GM19328 (cell line): Measurements from ENCODE around the gene SLC6A13.
"Not testable (repeated sequence)": the region's sequence is repeated elsewhere in the genome, so short reads cannot be mapped to it uniquely, and the experiment has no call there.

ENCODE experiments used
- ATAC-seq: cut with Tn5 transposase; IDR thresholded peaks from one replicate; pipeline ENCODE4 v1.9.1; 2021; ENCODE audit warnings: mild to moderate bottlenecking, moderate library complexity; ENCODE audit not compliant: unreplicated experiment

SLC6A13 gene

DNA sequence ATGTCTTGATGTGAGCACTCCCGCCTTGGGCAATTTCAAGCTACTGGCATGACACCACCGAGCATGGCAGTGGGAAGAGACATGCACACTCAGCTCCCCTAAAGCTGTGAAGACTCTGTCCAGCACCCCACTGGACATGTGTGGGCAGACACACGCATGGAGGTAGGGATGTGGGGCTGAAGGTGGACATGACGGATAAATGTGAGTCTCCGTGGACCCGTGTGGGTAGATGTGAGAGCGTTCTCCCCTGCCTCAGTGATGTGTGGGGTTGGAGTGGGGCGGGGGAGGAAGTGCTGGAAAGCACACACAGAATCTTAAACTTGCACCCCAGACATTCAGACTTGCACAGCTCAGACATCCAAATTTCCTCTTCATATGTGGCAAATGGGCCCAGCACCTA, 61.3 kb downstream of the SLC6A13 start:
- no peak for ATAC-seq

DNA sequence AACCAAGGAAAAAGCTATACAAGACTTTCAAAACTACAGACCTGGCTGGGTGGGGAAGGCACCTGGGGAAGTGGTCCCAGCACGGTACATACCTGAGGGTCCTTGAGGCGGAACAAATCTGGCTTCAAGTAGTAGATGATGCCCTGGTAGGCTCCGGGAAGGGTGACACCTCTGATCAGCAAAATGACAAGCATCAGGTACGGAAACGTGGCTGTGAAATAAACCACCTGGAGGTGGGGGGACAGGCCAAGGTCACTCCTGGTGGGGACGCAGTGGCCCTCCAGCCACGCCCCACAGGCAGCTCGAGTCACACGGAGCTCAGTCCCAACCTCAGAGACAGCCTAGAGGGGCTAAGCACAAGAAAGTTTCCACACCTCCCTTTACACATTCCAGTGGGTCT, 63.9 kb downstream of the SLC6A13 start:
- no peak for ATAC-seq

DNA sequence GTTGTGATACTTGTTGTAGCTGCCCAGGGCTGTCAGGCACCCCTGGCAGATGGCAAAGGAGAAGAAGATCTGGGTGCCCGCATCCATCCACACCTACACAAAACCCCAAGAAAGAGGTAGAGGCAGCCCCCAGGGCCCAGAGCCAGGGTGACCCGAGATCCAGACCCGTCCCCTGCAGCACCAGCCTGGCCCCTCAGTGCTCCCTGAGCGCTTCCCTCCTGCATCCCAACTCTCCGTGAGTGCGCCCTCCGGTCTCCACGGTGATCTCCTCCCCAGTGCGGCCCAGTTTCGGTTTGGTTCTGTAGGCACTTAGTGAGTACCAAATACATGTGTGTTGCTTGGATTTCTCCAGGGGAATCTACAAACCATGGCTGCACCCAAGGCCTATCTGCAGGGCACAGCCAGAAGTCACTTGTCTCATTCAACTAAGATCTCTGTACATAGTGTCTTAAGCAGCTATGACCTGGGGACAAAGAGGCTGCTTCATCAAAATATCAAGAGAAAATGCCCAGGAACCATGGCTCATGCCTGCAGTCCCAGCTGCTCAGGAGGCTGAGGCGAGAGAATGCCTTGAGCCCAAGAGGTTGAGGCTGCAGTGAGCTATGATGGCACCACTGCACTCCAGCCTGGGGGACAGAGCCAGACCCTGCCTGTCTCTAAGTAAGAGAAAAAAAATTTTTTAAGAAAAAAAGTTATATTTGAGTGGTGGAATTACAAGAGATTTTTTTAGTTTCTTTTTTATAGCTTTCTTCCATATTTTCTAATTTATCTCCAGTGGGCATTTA, 64.5 kb downstream of the SLC6A13 start:
- ATAC-seq: no peak

DNA sequence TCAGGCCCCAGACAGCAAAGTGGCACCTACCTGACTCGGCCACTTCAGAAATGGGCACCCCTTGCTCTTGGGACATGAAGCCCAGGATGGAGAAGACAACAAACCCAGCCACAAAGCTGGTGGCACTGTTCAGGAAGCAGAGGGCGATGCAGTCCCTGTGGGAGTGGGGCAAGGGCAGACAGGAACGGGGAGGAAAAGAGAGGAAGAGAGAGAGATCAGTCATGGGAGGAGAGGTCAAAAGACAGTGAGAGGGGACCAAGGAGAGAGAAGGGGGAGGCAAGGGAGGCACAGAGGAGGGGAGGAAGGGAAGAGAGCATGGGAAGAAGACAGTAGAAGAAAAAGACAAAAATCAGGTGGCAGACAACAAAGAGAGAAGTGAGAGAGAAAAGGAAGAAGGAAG, 65.3 kb downstream of the SLC6A13 start:
- no peak for ATAC-seq

DNA sequence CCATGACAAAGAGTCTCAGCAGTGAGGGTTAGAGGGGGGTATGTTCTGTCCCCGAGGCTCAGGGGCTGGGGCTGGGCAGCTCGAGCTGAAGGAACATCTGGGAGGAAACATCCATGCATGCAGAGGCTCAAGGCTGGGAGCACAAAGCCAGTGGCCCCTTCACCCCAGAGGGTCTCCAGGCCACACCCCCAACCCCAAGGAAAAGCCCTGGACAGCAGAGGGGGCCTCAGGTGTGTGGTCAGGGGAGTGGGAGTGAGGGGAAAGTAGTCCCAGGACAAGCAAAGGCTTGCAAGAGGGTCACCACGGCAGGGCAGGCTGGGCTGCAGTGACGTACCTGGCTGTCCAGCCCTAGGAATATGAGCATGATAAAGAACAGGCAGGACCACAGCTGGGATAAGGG, 66.2 kb downstream of the SLC6A13 start:
- no peak for ATAC-seq

DNA sequence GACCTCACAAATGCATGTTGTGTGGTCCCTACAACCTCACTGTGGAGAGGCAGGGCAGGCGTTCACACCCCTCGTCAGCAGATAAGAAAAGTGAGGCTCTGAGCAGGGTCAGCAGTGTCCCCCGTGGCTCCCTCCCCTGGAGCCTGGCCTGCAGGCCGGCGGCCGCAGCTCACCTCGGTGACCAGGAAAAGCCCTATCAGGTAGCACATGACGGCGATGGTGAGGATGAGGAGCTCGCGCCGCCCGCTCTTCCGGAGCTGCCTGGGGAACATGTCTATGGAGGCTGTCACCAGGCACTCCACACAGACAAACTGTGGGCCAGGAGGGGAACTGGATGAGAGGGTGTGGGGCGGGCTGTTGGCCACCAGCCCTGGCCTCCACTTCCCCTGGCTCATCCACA, 66.7 kb downstream of the SLC6A13 start:
- ATAC-seq: no peak

DNA sequence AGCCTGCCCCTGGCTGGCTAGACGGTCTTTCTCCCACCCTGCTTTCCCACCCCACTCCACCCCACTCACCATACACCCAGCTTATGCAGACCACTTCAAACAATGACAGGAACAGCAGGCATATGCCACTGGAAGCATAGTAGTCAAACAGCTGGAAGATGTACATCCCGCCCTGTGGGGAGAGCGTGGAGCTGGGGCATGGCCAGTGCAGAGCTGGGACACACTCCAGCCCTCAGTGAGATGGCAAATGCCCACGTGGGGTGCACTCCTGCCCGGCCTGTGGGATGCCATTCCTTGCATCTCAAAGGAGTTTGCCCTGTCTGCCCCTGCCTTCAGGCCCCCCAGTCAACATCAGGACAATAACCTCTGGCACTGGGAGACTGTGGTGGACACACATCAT, 67.5 kb downstream of the SLC6A13 start:
- ATAC-seq: no peak

DNA sequence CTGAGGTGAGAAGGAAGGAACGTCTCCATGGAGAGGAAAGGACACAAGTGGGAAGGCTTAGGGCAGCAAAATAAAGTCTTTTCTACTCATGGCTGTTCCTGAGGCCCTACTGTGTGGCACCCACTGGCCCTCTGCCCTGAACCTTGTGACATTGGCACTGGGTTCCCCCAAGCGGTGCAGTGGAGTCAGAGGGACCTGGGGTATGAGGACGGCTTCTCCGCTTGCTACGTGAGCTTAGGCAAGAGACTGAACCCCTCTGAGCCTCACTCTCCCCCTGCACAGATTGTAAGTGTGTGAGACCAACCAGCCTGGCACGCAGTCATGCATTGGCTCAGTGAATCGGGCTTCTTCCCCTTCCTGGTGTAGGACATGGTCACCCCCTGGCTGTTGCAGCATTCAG, 68.4 kb downstream of the SLC6A13 start:
- ATAC-seq: no peak

DNA sequence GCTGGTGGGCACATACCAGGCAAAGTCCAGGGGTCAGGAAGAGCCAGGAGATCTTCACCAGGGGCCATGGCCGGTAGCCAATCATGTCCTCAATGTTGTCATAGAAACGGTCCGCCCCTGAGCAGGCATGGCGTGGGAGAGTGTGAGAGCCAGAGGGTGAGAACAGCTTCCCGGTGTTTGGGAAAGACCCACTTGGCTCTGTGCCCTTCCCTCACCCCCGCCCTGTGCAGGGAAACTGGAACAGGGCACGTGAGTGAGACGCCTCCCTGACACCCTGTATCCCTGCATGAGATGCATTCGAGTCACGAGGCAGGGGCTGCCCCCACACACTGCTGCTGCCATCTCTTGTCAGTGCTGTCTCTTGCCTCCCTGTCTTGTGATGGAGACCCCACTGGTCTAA, 69.4 kb downstream of the SLC6A13 start:
- no peak for ATAC-seq

DNA sequence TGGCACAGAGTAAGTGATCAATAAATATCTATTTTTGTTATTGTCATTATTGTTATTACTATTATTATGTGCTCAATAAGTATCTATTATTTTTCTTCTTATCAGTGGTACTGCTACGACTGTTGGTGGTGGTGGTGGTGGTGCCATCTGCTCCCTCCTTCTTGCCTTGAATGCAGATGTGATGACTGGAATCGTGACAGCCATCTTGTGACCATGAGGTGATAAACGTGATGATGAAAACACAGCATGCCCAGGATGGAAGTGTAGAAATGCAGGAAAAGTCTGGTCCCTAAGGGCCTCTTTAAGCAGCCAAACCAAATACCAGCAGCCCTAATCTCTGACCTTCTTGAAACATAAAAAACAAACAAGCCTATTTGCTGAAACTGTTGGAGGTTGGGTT, 71.1 kb downstream of the SLC6A13 start:
- no peak for ATAC-seq

DNA sequence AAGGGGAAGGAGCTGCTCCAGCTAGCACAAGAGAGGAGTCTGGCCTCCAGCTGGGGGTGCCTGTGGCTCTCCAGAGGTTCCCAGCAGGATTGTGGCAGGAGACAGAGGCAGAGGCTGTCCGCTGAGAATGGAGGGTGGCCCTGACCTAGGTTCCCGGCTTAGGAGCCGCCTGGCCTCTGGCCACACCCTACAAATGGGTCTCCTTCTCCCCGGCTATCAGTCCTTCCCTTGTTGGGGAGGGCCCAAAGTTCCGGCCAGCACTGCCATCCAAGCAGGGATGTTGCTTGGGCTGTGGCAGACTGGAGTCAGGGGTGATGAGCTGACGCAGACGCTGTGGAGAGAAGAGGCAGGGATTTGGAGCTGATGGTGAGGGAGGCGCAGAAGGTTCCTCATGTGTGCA, 71.8 kb downstream of the SLC6A13 start:
- ATAC-seq: no peak

DNA sequence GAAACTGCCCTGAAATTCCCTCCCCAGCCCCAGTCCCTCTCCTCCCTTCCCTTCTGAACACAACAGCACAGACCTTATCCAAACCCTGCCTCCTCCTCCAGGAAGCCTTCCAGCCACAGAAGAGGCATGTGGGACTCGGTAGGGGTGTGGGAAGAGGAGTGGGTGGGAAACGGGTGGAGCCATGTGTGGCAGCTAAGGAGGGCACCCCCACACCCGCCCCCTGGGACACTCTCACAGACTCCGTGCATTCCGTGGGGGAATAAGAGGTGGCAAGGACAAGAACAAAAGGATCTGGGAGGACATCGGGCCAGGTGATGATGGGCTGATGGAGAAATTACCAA, 73.0 kb downstream of the SLC6A13 start:
- ATAC-seq: no peak

DNA sequence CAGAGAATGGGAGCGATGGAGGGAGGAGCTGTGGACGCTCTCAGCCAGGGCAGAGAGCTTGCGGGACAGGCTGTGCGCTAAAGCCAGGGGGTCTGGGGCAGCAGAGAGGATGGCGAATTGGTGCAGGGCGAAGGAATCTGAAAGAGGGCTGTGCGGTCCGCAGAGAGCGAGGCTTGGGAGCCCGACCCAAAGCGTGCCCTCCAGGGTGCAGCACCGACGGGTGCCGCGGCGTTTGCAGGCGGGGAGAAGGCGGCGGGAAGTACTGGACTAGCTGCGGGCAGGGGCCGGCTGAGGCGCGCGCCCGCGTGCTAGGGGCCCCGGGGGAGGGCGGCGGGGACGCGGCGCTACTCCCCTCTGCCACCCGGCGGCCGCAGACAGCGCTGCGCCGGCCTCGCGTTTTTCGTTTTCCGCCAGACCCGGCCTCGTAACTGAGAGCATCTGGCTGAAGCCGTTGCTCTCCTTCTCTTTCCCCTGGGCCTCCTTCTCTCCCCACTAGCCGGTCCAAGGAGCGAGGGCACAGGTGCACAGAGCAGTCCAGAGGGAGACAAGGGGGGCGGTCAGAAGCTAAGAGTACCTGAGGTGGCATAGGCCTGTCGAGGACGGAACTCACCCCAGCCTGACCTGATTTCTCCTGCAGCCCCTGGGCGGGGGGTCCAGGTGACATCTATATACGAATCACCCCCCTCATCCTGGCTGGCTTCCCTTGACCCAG, 73.6 kb downstream of the SLC6A13 start:
- ATAC-seq: no peak

DNA sequence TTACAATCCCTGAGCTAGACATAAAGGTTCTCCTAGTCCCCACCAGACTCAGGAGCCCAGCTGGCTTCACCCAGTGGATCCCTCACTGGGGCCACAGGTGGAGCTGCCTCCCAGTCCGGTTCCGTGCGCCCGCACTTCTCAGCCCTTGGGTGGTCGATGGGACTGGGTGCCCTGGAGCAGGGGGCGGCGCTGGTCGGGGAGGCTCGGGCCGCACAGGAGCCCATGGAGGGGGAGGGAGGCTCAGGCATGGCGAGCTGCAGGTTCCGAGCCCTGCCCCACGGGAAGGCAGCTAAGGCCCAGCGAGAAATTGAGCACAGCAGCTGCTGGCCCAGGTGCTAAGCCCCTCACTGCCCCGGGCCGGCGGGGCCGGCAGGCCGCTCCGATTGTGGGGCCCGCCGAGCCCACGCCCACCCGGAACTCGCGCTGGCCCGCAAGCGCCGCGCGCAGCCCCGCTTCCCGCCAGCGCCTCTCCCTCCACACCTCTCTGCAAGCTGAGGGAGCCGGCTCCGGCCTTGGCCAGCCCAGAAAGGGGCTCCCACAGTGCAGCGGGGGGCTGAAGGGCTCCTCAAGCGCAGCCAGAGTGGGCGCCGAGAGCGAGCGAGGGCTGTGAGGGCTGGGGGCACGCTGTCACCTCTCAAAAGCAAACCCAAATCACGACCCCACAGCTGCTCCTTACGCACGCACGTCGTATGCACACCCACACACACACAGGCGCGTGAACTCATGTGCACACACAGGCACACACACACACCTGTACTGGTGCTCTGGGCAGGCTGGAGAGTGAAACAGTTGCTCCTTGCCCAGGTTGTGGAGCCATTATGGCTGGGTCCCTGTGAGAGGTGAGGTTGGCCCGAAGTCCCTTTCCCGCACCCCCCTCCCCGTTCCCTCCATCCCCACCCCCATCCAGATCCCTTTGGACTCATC, 74.4 kb downstream of the SLC6A13 start:
- not testable (repeated sequence) for ATAC-seq

DNA sequence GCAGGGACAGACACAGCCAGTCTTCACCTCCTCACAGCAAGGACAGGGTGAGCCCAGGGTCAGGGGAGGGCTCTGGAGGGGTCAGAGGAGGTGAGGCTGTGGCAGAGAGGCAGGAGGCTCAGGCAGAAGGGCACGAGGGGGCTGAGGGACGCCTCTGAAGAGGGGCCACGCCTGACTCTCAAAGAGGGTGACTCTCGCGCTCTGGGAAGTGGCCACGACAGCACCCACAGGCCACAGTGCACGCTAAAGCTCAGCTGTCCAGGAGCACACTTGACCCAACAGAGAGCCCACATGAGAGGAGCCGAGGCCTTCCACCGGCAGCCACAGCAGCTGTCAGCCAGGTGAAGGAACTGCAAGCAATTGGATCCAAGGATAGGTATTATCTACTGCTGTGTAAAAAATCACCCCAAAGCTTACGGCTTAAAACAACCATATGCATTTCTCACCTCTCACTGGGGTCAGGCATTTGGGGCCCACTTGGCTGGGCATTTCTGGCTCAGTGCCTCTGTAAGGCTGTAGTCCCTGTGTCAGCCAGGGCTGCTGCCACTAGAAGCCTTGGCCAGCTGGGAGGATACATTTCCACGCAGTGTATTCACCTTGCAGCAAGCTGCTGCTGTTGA, 76.5 kb downstream of the SLC6A13 start:
- ATAC-seq: no peak

DNA sequence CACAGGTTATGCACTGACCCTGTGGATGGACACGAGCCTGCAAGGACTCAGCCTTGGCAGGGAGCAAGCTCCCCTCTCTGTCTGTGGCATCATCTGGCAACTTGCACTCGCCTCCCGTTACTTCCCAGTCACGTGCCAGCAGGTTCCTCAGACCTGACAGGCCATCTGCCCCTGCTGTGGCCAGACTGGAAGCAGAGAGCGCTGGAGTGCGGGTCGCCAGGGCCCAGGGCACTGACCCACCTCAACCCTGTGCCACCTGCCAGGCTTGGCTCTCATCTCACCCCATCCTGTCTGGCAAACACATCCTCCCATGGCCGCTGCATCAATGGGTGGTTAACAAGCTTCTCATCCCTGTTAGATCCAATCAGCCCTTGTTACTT, 77.1 kb downstream of the SLC6A13 start:
- no peak for ATAC-seq

DNA sequence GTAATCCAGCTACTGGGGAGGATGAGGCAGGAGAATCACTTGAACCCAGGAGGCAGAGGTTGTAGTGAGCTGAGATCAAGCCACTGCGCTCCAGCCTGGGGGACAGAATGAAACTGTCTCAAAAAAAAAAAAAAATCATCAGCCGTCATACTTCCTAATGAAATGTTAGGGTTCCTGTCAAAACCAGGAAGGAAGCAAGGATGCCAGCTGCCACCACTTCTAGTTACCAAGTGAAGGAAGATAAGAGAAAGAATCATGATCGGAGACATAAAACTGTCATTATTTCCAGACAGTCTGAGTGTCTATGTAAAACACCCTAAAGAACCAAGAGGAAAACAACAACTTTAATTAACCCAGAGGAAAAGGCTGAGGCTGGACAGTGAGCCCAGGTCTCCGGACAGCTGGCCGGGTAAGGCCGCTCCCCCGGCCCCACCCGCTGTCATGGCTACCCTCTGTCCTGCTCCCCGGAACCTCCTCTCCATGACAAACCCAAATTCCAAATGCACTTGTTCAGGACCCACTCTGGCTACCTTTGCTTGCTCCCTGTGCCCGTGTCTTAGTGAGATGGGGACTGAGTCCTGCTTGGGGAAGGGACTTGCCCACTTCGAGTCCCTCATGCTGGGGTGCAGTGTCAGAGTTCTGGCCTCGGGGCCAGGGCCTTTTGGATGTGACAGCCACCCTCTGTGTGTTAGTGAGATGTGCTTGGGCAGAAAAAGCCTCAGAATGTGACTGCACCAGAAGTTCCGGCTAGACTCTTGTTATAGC, 77.6 kb downstream of the SLC6A13 start:
- ATAC-seq: no peak

DNA sequence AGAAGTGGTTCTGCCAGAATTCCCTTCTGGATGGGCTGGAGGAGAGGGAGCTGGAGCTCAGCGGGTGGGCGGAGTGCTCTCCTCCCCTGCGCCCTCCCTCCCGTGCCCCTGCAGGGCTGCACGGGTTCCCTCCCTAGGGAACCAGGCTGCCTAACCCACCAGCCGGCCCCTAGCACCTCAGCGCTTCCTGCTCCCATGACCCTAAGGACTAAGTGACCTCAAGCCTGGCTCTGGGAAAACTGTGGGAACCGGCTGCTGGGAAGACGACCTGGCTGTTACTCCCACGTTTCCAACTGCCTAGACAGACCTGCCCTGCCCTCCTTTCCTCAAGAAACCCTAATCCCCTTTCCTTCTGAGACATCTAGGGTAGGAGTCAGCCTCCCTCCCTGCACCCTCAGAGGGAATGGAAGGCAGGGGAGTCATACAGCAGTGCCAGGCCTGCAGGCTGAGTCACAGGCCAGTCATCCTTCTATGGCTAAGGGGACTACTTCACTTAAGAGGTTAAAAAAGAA, 80.2 kb downstream of the SLC6A13 start:
- no peak for ATAC-seq

DNA sequence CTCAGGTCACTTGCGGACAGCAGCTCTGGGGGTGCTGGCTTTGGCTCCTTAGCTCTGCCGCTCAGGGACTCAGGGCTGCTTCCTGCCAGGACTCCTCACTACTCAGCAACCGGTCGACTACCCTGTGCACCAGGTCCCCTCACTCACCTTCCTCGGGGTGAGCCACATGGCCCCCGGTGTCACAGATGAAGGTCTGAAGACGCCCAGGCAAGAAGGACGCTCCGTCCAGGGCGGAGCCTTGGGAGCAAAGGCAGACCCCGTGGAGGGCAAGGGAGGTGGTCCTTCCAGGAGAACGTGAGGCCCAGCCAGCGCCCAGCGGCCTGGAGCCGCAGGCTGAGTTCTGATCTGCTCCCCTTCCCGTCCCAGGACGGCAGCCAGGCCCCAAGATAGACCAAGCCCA, 80.7 kb downstream of the SLC6A13 start:
- no peak for ATAC-seq

DNA sequence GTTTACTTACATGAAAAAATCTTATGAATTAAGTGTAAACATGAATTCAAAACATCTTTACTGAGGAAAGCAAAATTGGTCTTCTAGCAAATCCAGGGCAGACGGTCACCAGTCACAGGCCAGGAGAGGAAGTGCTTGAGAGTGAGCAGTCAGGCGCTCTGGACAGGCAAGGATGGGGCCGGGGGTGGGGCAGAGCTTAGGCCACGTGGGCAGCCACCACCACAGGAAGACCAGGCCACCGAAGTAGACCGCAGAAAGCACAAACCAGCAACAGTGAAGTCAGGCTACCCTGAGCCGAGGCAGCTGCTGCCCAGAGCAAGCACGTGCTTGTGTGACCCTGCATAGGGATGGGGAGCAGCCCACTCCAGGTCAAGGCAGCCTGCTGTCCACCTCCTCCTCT, 82.2 kb downstream of the SLC6A13 start:
- no peak for ATAC-seq
